Left ventricle myocardium inferior (tissue), 1 donor: Measurements from ENCODE around the gene ZDHHC14. TPM values are rescaled to one million over a fixed set of nuclear protein-coding genes. Genes with fewer than 3 reads are reported as not detected.
A peak's percentile ranks its signal among the peaks of the same experiment; 100 is the strongest.

ENCODE experiments used
- DNase-seq: peaks from one replicate; pipeline ENCODE4 v3.0.0-alpha.2; 2020
- H3K27ac ChIP-seq: fragments of 200-600 bp; replicated peaks from 2 replicates; pipeline ENCODE4 v1.8.0; 2021
- H3K27me3 ChIP-seq: fragments of 200-600 bp; 2 replicates; pipeline ENCODE4 v1.8.0; 2021; ENCODE audit warnings: low read depth
- H3K36me3 ChIP-seq: fragments of 200-600 bp; 2 replicates; pipeline ENCODE4 v1.8.0; 2021
- H3K4me1 ChIP-seq: fragments of 200-600 bp; 2 replicates; pipeline ENCODE4 v1.8.0; 2021
- H3K4me3 ChIP-seq: fragments of 200-600 bp; 2 replicates; pipeline ENCODE4 v1.8.0; 2021; ENCODE audit warnings: mild to moderate bottlenecking, moderate library complexity
- H3K9me3 ChIP-seq: fragments of 200-600 bp; replicated peaks from 2 replicates; pipeline ENCODE4 v1.8.0; 2021
- intact Hi-C: fragments of 100-400 bp; cut with micrococcal nuclease; formaldehyde crosslinking; loops from one replicate; pipeline ENCODE4 v1.11.0; 2022
- total RNA-seq: library from RNA; stranded (reverse); fragmentation: NEBNext Ultra II Directional; extraction: Animal tissue kit (Norgen Biotek cat#: 25700); gene quantifications from one replicate; pipeline ENCODE4 v1.2.1, GENCODE V29; 2021
- TF ChIP-seq, protein P1 (sequence below): fragments of 200-600 bp; IDR thresholded peaks from 2 replicates; pipeline ENCODE4 v1.8.0; 2021; ENCODE audit warnings: antibody characterized with exemption, mild to moderate bottlenecking, borderline replicate concordance
- donor health status: DM: no; HTN: yes; CAD: no; lungs with severe emphysema.

The ZDHHC14 gene
- total RNA-seq, 1 donor from 2014 or later: 10.0 TPM

DNA sequence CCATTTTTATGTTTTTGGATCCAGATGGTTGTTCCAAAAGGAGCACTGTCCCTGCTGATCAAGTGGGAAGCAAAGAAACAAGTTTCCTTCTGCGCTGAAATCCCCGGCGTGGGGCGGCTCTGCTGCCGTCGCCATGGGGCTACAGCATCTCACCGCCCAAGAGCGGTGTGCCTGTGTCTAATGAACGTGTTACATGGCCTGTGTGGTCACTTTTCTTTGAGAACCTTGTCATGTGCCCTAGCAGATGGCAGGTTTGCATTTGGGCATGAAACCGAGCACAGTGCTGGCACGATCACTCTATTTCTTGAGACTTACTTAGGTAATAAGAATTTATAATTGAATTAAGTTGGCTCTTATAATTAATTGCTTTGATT, 51.9 kb downstream of the ZDHHC14 start:
- Histone ChIP-seq H3K27me3 (no peaks in the 10 kb centered on the region), H3K27ac (peak overlapping the region; percentile 85), H3K4me1 (peaks cover 95% of the 10 kb centered on the region), H3K9me3 (no peaks in the 10 kb centered on the region), H3K4me3 (no peak overlapping the region), H3K36me3 (no peaks in the 10 kb centered on the region)
- TF ChIP-seq, protein P1, sequence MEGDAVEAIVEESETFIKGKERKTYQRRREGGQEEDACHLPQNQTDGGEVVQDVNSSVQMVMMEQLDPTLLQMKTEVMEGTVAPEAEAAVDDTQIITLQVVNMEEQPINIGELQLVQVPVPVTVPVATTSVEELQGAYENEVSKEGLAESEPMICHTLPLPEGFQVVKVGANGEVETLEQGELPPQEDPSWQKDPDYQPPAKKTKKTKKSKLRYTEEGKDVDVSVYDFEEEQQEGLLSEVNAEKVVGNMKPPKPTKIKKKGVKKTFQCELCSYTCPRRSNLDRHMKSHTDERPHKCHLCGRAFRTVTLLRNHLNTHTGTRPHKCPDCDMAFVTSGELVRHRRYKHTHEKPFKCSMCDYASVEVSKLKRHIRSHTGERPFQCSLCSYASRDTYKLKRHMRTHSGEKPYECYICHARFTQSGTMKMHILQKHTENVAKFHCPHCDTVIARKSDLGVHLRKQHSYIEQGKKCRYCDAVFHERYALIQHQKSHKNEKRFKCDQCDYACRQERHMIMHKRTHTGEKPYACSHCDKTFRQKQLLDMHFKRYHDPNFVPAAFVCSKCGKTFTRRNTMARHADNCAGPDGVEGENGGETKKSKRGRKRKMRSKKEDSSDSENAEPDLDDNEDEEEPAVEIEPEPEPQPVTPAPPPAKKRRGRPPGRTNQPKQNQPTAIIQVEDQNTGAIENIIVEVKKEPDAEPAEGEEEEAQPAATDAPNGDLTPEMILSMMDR: no peak
- intact Hi-C loops: no loop called here
- no peak for DNase-seq

DNA sequence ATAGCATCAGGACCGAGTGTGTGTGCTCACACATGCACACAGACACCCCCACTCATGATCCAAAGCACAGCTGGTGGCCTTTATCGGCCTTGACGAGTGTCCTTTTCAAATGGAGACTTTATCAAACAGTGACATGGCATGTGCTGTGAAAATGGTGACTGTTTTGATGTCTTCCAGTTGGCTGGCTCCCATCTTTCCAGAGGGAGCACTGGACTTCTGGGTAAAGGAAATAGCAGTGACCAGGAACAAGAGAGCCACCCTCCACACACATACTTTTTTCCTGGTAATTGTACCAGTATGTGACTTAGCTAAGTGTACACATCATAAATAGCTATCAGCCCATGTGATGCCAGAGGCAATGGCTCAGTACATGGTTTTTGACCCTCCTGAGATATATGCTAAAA, 52.7 kb downstream of the ZDHHC14 start:
- Histone ChIP-seq H3K4me1 (peaks cover 98% of the 10 kb centered on the region), H3K9me3 (no peaks in the 10 kb centered on the region), H3K4me3 (no peak overlapping the region), H3K27ac (peak overlapping the region; percentile 85), H3K27me3 (no peaks in the 10 kb centered on the region), H3K36me3 (no peaks in the 10 kb centered on the region)
- intact Hi-C loops: no loop called here
- DNase-seq: no peak
- TF ChIP-seq, protein P1: no peak

DNA sequence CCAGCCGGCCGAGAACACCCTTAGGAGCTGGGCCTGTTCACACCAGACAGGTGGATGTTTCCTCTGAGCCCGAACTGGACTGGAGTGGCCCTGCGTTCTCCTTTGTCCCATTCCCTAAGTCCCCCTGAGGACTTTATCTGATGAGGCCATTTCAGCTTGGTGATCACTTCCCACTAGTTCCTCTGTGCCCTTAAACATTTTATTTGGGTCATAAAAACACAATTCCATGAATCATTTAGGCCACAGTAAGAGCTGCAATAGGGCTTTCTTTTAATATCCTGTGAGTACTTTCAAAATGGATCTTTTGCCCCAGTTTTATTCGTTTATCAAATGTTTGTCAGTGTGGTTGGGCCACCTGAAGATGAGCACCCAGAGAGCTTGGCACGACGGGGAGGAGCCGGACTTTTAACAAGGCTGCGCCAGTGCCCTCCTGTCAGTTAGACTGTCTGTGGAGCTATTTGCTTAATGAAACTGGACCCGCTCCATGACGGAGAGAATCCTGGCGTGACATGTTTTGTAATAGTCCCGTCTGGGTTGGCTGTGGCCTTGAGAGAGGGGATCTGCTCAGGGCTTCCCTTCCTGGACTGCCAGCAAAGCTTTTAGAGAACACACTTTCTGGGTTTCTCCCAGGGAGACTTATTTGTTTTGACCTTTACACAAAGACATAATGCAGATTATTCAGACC, 53.5 kb downstream of the ZDHHC14 start:
- DNase-seq: peak; percentile 43
- Histone ChIP-seq H3K27me3 (no peaks in the 10 kb centered on the region), H3K4me3 (no peak overlapping the region), H3K4me1 (peaks cover 98% of the 10 kb centered on the region), H3K9me3 (no peaks in the 10 kb centered on the region), H3K36me3 (no peaks in the 10 kb centered on the region), H3K27ac (peak overlapping the region; percentile 85)
- intact Hi-C loops: no loop called here
- TF ChIP-seq, protein P1: no peak

DNA sequence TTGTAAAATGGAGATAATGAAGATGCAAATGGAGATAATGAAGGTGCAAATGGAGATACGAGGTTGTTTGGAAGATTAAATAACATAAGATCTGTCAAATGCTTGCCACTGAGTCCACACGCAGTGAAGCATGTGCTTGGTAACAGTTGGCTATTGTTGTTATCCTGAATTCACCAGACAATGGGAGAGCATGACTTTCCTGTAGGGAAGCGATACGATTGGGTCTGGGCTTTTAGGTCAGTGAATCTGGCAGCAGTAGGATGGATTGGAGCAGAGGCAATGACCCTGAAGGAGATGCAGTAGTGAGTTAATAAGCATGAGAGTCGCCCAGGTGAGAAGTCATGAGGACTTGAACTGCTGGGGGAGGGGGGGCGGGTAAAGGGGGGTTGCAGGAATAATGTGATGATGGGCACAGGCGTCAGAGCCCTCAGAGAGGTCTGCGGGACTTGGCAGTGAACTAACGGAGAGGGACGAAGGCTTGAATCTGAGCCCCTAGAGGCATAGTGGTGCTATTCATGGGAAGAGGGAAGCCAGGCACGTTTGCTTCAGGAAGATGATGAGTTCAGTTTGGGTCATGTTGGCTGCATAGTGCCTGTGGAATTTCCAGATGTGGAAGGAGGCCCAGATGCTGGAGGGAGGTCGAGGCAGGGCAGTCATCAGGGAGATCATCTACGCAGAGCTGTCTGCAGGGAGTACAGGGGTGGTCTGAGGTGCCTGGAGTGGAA, 55.4 kb downstream of the ZDHHC14 start:
- Histone ChIP-seq H3K27me3 (no peaks in the 10 kb centered on the region), H3K4me1 (peaks cover 85% of the 10 kb centered on the region), H3K4me3 (no peak overlapping the region), H3K27ac (peak overlapping the region; percentile 85), H3K9me3 (no peaks in the 10 kb centered on the region), H3K36me3 (no peaks in the 10 kb centered on the region)
- intact Hi-C loops: no loop called here
- TF ChIP-seq, protein P1: peak; percentile 32
- no peak for DNase-seq

DNA sequence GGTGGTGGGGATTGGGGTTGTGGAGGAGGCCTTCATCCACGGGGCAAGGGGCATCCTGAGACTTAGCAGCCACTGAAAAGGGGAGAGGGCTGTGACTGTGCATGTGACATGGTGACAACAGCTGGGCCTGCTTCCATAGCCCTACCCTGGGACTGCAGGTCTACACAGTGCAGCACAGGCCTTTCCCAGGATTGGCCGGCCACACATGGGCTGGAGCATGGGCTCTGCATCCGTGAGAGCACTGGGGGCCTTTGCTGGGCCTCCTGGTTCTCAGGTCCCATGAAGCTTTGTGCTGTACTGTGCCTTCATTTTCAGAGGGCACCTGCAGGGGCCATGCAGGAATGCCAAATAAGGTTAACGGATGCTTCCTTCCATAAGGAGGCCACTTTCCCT, 56.0 kb downstream of the ZDHHC14 start:
- Histone ChIP-seq H3K36me3 (no peaks in the 10 kb centered on the region), H3K4me1 (peaks cover 81% of the 10 kb centered on the region), H3K27me3 (no peaks in the 10 kb centered on the region), H3K27ac (peak overlapping the region; percentile 85), H3K4me3 (no peak overlapping the region), H3K9me3 (no peaks in the 10 kb centered on the region)
- TF ChIP-seq, protein P1: no peak
- intact Hi-C loops: no loop called here
- no peak for DNase-seq
